ENCODE data around the gene ZNF664.
A peak's percentile ranks its signal among the peaks of the same experiment; 100 is the strongest.

The ZNF664 gene

GRCh38 chr12:124044021-124044420 is 71.0 kb downstream of the ZNF664 start:
- no peaks in the 10 kb centered on the region for H3K36me3 ChIP-seq (replicated peaks in 1 of 2; ENCODE audit: control insufficient read depth in 2 of 2, insufficient read depth in 2 of 2, low read length in 2 of 2)
- no peak overlapping the region for H3K9ac ChIP-seq (ENCODE audit: low read depth, low read length, poor library complexity)
- H2AFZ ChIP-seq (ENCODE audit: low read length), result no peak overlapping the region
- no peak overlapping the region for H3K27ac ChIP-seq (replicated peaks; ENCODE audit: low read length)
- peaks cover 6 to 21% of the 10 kb centered on the region in 2 donors for H3K9me3 ChIP-seq (replicated peaks in 1 of 2; ENCODE audit: control insufficient read depth in 2 of 2, insufficient read depth in 1 of 2, low read depth in 1 of 2, low read length in 2 of 2)
- no peak overlapping the region for H3K14ac ChIP-seq (ENCODE audit: low read length)
- H4K8ac ChIP-seq (ENCODE audit: low read depth, low read length), result no peak overlapping the region
- no peak overlapping the region for H3K23ac ChIP-seq (ENCODE audit: low read depth, low read length, poor library complexity)
- peaks cover 4 to 21% of the 10 kb centered on the region in 2 donors for H3K4me1 ChIP-seq (ENCODE audit: control insufficient read depth in 2 of 2, insufficient read depth in 1 of 2, low read depth in 1 of 2, low read length in 2 of 2)
- no peak overlapping the region for H3K4me2 ChIP-seq (ENCODE audit: insufficient read depth, low read length, poor library complexity, severe bottlenecking)
- H3K4me3 ChIP-seq (ENCODE audit: low read length in 2 of 2), result no peak overlapping the region
- H2BK5ac ChIP-seq (ENCODE audit: low read length), result no peak overlapping the region
- H3K4ac ChIP-seq (ENCODE audit: low read length), result no peak overlapping the region
- H3K18ac ChIP-seq (ENCODE audit: low read length), result no peak overlapping the region
- H2BK12ac ChIP-seq (ENCODE audit: low read length), result no peak overlapping the region
- WGBS, 2 donors (ENCODE audit: extremely low coverage in 2 of 2, insufficient read length in 2 of 2, insufficient replicate concordance in 1 of 2), result no CpG with 5 or more reads among the region's 8 CpGs
- no peaks in the 10 kb centered on the region for H3K27me3 ChIP-seq (ENCODE audit: control insufficient read depth in 3 of 3, insufficient read depth in 3 of 3, low read depth in 1 of 3, low read length in 3 of 3)
- H2AK5ac ChIP-seq (ENCODE audit: low read depth, low read length), result no peak overlapping the region
- no peak overlapping the region for H2BK120ac ChIP-seq (ENCODE audit: low read depth, low read length)
- H2BK15ac ChIP-seq (ENCODE audit: low read length), result no peak overlapping the region
- no peak for DNase-seq (ENCODE audit: low spot score)
- no peaks in the 10 kb centered on the region for H3K79me1 ChIP-seq (ENCODE audit: low read depth, low read length)
- no peak overlapping the region for H4K91ac ChIP-seq (ENCODE audit: low read depth, low read length, poor library complexity)

DNA sequence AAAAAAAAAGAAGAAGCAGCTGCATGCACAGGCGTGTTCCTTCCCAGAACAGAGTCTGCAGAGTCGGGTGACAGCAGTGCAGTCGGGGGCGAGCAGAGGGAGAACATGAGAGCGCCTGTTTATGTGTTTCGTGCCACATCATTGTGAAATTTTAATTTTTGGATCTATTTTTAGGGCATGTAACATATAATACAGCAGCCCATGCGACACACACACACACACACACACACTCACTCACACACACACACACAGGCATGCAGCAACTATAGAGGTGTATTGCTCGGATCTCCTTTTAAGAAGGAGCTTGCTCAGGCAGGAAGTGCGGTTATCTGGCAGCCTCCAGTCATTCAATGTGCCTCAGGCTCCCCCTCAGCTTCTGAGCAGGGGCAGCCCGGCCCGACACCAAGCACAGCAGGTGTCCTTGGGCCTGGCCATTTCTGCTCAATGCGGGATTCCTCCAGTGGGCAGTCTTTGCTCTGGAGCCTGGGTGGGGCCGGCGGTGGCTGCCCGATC is 71.8 kb downstream of the ZNF664 start:
- Histone ChIP-seq H2BK15ac (ENCODE audit: low read length) (no peak overlapping the region), H3K9me3 (replicated peaks in 1 of 2; ENCODE audit: control insufficient read depth in 2 of 2, insufficient read depth in 1 of 2, low read depth in 1 of 2, low read length in 2 of 2) (peaks cover 6 to 21% of the 10 kb centered on the region in 2 donors), H3K27ac (replicated peaks; ENCODE audit: low read length) (no peak overlapping the region), H2AK5ac (ENCODE audit: low read depth, low read length) (no peak overlapping the region), H2BK12ac (ENCODE audit: low read length) (no peak overlapping the region), H3K4me1 (ENCODE audit: control insufficient read depth in 2 of 2, insufficient read depth in 1 of 2, low read depth in 1 of 2, low read length in 2 of 2) (peaks cover 4 to 21% of the 10 kb centered on the region in 2 donors), H4K91ac (ENCODE audit: low read depth, low read length, poor library complexity) (no peak overlapping the region), H3K27me3 (ENCODE audit: control insufficient read depth in 3 of 3, insufficient read depth in 3 of 3, low read depth in 1 of 3, low read length in 3 of 3) (no peaks in the 10 kb centered on the region), H3K14ac (ENCODE audit: low read length) (peak overlapping the region; percentile 27), H2AFZ (ENCODE audit: low read length) (peak overlapping the region; percentile 38), H4K8ac (ENCODE audit: low read depth, low read length) (no peak overlapping the region), H3K4ac (ENCODE audit: low read length) (no peak overlapping the region), H2BK5ac (ENCODE audit: low read length) (no peak overlapping the region), H2BK120ac (ENCODE audit: low read depth, low read length) (no peak overlapping the region), H3K18ac (ENCODE audit: low read length) (peak overlapping the region; percentile 53), H3K36me3 (replicated peaks in 1 of 2; ENCODE audit: control insufficient read depth in 2 of 2, insufficient read depth in 2 of 2, low read length in 2 of 2) (no peaks in the 10 kb centered on the region), H3K4me2 (ENCODE audit: insufficient read depth, low read length, poor library complexity, severe bottlenecking) (no peak overlapping the region), H3K4me3 (ENCODE audit: low read length in 2 of 2) (no peak overlapping the region), H3K23ac (ENCODE audit: low read depth, low read length, poor library complexity) (no peak overlapping the region), H3K79me1 (ENCODE audit: low read depth, low read length) (no peaks in the 10 kb centered on the region), H3K9ac (ENCODE audit: low read depth, low read length, poor library complexity) (no peak overlapping the region)
- no peak for DNase-seq (ENCODE audit: low spot score)
- no CpG with 5 or more reads among the region's 15 CpGs for WGBS, 2 donors (ENCODE audit: extremely low coverage in 2 of 2, insufficient read length in 2 of 2, insufficient replicate concordance in 1 of 2)

DNA sequence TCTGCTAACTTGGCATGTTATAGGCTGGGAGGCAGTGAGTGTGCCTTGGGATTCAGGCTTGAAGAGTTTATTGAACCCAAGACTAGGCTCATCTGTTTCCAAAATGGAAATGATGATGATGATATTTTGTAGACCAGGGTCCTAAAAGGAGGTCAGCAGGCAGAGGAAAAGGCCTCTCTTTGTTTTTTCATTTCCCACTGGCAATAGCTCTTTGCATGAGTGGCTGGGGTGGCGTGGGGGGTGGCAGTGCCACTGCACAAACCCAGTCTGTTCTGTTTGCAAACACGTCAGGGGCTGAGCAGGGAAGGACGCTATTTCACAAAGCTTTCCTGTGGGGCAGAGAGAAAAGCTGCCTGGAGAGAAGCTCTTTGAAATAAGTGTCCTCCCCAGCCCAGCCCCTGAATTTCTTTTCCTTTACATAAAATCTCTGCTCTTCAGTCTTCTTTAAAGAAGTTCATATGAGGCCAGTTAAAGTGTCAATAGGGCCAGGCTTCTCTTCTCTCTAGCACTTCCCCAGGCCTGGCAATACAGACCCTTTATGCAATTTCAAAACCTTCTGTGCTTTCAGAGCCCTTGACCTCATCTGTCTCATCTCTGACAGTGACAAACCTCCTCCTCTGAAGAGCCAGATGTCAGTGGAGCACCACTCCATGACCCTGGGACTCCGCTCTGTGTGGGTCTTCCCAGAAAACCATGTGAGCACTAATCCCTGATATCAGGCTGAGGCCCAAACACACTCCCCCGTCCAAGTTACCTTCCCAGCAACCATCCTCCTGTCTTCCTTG is 72.8 kb downstream of the ZNF664 start:
- no peak overlapping the region for H4K8ac ChIP-seq (ENCODE audit: low read depth, low read length)
- no peak overlapping the region for H3K14ac ChIP-seq (ENCODE audit: low read length)
- no peak overlapping the region for H2BK5ac ChIP-seq (ENCODE audit: low read length)
- no peaks in the 10 kb centered on the region for H3K36me3 ChIP-seq (replicated peaks in 1 of 2; ENCODE audit: control insufficient read depth in 2 of 2, insufficient read depth in 2 of 2, low read length in 2 of 2)
- no peak overlapping the region for H3K4me2 ChIP-seq (ENCODE audit: insufficient read depth, low read length, poor library complexity, severe bottlenecking)
- H2AK5ac ChIP-seq (ENCODE audit: low read depth, low read length), result no peak overlapping the region
- H3K4ac ChIP-seq (ENCODE audit: low read length), result no peak overlapping the region
- H3K9me3 ChIP-seq (replicated peaks in 1 of 2; ENCODE audit: control insufficient read depth in 2 of 2, insufficient read depth in 1 of 2, low read depth in 1 of 2, low read length in 2 of 2), result peaks cover 6 to 21% of the 10 kb centered on the region in 2 donors
- no peak overlapping the region for H4K91ac ChIP-seq (ENCODE audit: low read depth, low read length, poor library complexity)
- peaks cover 4 to 21% of the 10 kb centered on the region in 2 donors for H3K4me1 ChIP-seq (ENCODE audit: control insufficient read depth in 2 of 2, insufficient read depth in 1 of 2, low read depth in 1 of 2, low read length in 2 of 2)
- no peak overlapping the region for H3K27ac ChIP-seq (replicated peaks; ENCODE audit: low read length)
- WGBS, 2 donors (ENCODE audit: extremely low coverage in 2 of 2, insufficient read length in 2 of 2, insufficient replicate concordance in 1 of 2), result no CpG with 5 or more reads among the region's 5 CpGs
- no peak overlapping the region for H3K9ac ChIP-seq (ENCODE audit: low read depth, low read length, poor library complexity)
- peak overlapping the region; percentile 9 for H2AFZ ChIP-seq (ENCODE audit: low read length)
- no peak overlapping the region for H3K23ac ChIP-seq (ENCODE audit: low read depth, low read length, poor library complexity)
- H2BK15ac ChIP-seq (ENCODE audit: low read length), result no peak overlapping the region
- no peak overlapping the region for H3K4me3 ChIP-seq (ENCODE audit: low read length in 2 of 2)
- no peaks in the 10 kb centered on the region for H3K79me1 ChIP-seq (ENCODE audit: low read depth, low read length)
- no peak overlapping the region for H2BK120ac ChIP-seq (ENCODE audit: low read depth, low read length)
- no peak overlapping the region for H2BK12ac ChIP-seq (ENCODE audit: low read length)
- H3K27me3 ChIP-seq (ENCODE audit: control insufficient read depth in 3 of 3, insufficient read depth in 3 of 3, low read depth in 1 of 3, low read length in 3 of 3), result no peaks in the 10 kb centered on the region
- no peak for DNase-seq (ENCODE audit: low spot score)
- H3K18ac ChIP-seq (ENCODE audit: low read length), result peak overlapping the region; percentile 48

- H2BK12ac ChIP-seq (ENCODE audit: low read length), result no peak overlapping the region
- H2AK5ac ChIP-seq (ENCODE audit: low read depth, low read length), result no peak overlapping the region
- no peak overlapping the region for H2AFZ ChIP-seq (ENCODE audit: low read length)
- H2BK15ac ChIP-seq (ENCODE audit: low read length), result no peak overlapping the region
- peaks cover 6 to 21% of the 10 kb centered on the region in 2 donors for H3K9me3 ChIP-seq (replicated peaks in 1 of 2; ENCODE audit: control insufficient read depth in 2 of 2, insufficient read depth in 1 of 2, low read depth in 1 of 2, low read length in 2 of 2)
- H4K8ac ChIP-seq (ENCODE audit: low read depth, low read length), result no peak overlapping the region
- no peak for DNase-seq (ENCODE audit: low spot score)
- no peak overlapping the region for H2BK5ac ChIP-seq (ENCODE audit: low read length)
- H3K23ac ChIP-seq (ENCODE audit: low read depth, low read length, poor library complexity), result no peak overlapping the region
- H3K27me3 ChIP-seq (ENCODE audit: control insufficient read depth in 3 of 3, insufficient read depth in 3 of 3, low read depth in 1 of 3, low read length in 3 of 3), result no peaks in the 10 kb centered on the region
- no peak overlapping the region for H3K4me2 ChIP-seq (ENCODE audit: insufficient read depth, low read length, poor library complexity, severe bottlenecking)
- no peaks in the 10 kb centered on the region for H3K36me3 ChIP-seq (replicated peaks in 1 of 2; ENCODE audit: control insufficient read depth in 2 of 2, insufficient read depth in 2 of 2, low read length in 2 of 2)
- H3K79me1 ChIP-seq (ENCODE audit: low read depth, low read length), result no peaks in the 10 kb centered on the region
- H4K91ac ChIP-seq (ENCODE audit: low read depth, low read length, poor library complexity), result no peak overlapping the region
- no peak overlapping the region for H3K9ac ChIP-seq (ENCODE audit: low read depth, low read length, poor library complexity)
- no peak overlapping the region for H3K14ac ChIP-seq (ENCODE audit: low read length)
- H2BK120ac ChIP-seq (ENCODE audit: low read depth, low read length), result no peak overlapping the region
- H3K27ac ChIP-seq (replicated peaks; ENCODE audit: low read length), result no peak overlapping the region
- H3K4ac ChIP-seq (ENCODE audit: low read length), result no peak overlapping the region
- peaks cover 4 to 21% of the 10 kb centered on the region in 2 donors for H3K4me1 ChIP-seq (ENCODE audit: control insufficient read depth in 2 of 2, insufficient read depth in 1 of 2, low read depth in 1 of 2, low read length in 2 of 2)
- no peak overlapping the region for H3K18ac ChIP-seq (ENCODE audit: low read length)
- no peak overlapping the region for H3K4me3 ChIP-seq (ENCODE audit: low read length in 2 of 2)
Observed at GRCh38 chr12:124046456-124046740, 73.4 kb downstream of the ZNF664 start.

Measured in neuronal stem cell (in vitro differentiated cells).